Renal cortex interstitium (tissue), 11 donors: Measurements from ENCODE around the gene DAB1. TPM values are rescaled to one million over a fixed set of nuclear protein-coding genes. Genes with fewer than 3 reads are reported as not detected.

Experiments
- DNase-seq, 11 donors: peaks; one replicate each; pipeline ENCODE4 v3.0.0-alpha.2; 2013; ENCODE audit warnings: low read depth in 9 of 11, low spot score in 4 of 11; ENCODE audit errors: extremely low read depth in 1 of 11
- polyA plus RNA-seq, 3 donors: library from polyadenylated mRNA; unstranded; fragments of 120-200 nt; gene quantifications; one replicate each; pipeline ENCODE4 v1.2.1, GENCODE V29; 2013; ENCODE audit not compliant: insufficient read length in 3 of 3

The DAB1 gene
- polyA plus RNA-seq, 3 donors = 5.3 to 8.4 (median 6.3) TPM

GRCh38 chr1:57026624-57027354 lies 397.1 kb downstream of the DAB1 start:
- DNase-seq = no peak

GRCh38 chr1:57024855-57025254 lies 399.0 kb downstream of the DAB1 start:
- DNase-seq = peak in 8 of 11 donors; percentile 29 to 65 (median 54)

- DNase-seq = no peak
Measured at GRCh38 chr1:57024428-57024827, 399.4 kb downstream of the DAB1 start.

- no peak for DNase-seq
Measured at GRCh38 chr1:57020216-57020615, 403.6 kb downstream of the DAB1 start.

GRCh38 chr1:57019236-57019839 lies 404.5 kb downstream of the DAB1 start:
- peak in 4 of 11 donors; percentile 16 to 22 (median 17) for DNase-seq

DNA sequence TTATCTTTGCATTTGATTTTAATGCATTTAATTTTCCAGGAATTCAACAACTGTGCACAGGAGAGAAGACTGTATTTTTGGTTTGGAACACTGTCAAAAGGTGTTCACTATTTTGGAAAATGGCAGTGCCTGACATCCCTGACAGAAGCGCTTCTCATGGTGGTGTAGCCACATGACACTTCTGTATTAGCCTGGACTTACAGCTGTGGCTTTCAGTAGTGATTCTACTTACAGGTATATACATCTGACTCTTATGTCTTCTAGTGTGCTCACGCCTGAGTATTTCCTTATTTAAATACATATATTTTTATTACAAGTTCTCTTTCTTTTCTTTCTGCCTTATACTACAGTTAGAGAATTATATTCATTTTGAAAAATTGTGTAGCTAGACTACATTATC lies 405.7 kb downstream of the DAB1 start:
- DNase-seq = no peak

DNA sequence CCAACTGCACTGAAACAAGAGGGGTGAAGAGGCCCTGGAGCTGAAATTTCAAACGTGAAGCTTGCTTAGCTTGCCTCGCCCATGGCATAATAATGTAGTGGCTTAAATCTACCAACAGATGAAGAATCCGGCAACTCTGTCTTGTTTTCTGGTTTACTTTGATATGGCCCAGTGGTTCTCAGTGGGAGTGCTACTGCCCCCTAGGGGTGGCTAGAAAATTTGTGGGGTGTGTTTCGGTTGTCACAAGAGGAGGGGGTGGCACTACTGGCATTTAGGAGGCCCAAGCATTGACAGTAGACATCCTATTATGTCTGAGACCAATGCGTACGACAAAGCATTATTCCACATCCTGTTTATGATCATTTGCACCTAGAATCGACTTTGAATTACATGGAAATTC lies 406.1 kb downstream of the DAB1 start:
- no peak for DNase-seq

DNA sequence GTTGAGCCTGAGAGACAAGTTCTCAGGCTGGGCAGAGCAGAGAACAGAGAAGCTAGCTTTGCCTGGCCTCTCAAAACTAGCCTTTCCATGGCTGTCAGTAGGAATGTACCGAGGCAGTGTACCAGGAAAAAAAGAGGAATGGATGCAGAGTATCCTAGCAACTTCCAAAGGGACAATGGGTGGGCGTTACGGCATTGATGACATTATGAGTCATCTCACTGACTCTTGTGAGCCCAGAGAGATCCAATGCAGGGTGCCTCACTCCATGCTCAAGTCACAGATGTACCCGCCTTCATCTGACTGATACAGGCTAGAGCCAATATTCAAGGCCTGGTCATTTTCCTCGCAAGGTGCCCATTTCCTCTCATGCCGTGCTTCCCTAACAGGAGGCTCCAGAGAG lies 406.7 kb downstream of the DAB1 start:
- no peak for DNase-seq

GRCh38 chr1:57015071-57015470 lies 408.8 kb downstream of the DAB1 start:
- no peak for DNase-seq

GRCh38 chr1:57013522-57013921 lies 410.3 kb downstream of the DAB1 start:
- DNase-seq = no peak

- DNase-seq = no peak
Measured at GRCh38 chr1:57012315-57012714, 411.5 kb downstream of the DAB1 start.

DNA sequence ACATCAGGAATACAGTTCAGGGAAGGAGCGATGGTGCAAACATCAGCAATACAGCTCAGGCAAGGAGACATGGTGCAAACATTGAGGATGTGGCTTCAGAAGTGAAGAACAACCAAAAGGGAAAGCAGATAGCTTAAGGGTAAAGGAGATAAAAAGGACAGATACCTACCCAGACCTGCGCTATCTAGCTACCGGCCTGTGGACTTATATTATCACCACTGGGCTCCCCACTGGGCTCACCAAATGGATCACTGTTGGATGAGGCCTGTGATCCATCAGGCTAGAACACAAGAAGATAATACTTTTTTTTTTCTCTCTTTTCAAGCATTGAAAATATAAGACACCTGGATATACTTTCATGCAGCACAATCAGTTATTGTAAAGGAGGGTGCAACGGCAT lies 413.3 kb downstream of the DAB1 start:
- no peak for DNase-seq

- DNase-seq = no peak
Measured at GRCh38 chr1:57007948-57008347, 415.9 kb downstream of the DAB1 start.

GRCh38 chr1:57007472-57007871 lies 416.4 kb downstream of the DAB1 start:
- DNase-seq = no peak

DNA sequence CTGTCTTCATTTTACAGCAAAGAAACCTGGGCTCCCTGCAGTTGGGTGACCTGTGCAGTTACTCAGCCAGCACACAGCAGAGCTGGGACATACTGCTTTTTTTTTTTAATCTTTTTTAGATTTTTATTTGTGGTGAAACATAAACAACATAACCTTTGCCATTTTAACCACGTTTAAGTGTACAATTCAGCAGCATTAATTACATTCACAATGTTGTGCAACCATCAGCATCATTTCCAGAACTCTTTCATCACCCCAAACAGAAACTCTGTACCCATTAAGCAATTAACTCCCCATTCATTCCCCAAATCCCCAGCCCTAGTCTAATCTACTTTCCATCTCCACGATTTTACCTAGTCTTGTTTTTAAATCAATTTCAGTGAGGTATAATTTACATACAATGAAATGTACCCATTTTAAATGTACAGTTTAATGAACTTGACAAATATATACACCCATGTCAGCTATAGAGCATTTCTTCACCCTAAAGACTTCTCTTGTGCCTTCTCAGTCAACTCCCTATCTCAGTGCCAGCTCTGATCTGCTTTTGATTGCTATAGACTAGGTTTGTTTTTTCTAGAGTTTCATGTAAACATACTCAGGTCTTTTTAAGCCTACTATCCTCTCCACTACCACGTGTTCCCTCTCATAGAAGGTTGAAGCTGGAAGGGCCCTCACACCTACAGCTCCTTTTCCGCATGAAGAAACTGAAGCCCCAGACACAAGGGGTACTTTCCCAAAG lies 420.3 kb downstream of the DAB1 start:
- DNase-seq = no peak

GRCh38 chr1:56995414-56996100 lies 428.3 kb downstream of the DAB1 start:
- DNase-seq = no peak

- DNase-seq = peak in 8 of 11 donors; percentile 10 to 55 (median 32)
Measured at GRCh38 chr1:56993475-56993874, 430.4 kb downstream of the DAB1 start.

GRCh38 chr1:56992318-56993125 lies 431.3 kb downstream of the DAB1 start:
- DNase-seq = no peak

GRCh38 chr1:56991576-56991975 lies 432.3 kb downstream of the DAB1 start:
- no peak for DNase-seq
